Tibial nerve (tissue), 4 donors: ENCODE measurements around the gene HSD17B1. TPM values are rescaled to one million over a fixed set of nuclear protein-coding genes. Genes with fewer than 3 reads are reported as not detected.
A peak's percentile ranks its signal among the peaks of the same experiment; 100 is the strongest.

Experiments used
- DNase-seq, 2 donors: peaks; one replicate each; pipeline ENCODE4 v3.0.0-alpha.2; 2019; ENCODE audit warnings: low spot score in 2 of 2
- H3K27ac ChIP-seq, 4 donors: fragments of 200-600 bp; sonication (generic) in 3 of 4; one replicate each; pipeline ENCODE4 v1.5.1; 2017 to 2019; ENCODE audit warnings: mild to moderate bottlenecking in 1 of 4
- H3K27me3 ChIP-seq, 2 donors: fragments of 200-600 bp; sonication (generic) in 1 of 2; one replicate each; pipeline versions ENCODE4 v1.5.1 to v1.6.0; 2017 to 2019
- H3K36me3 ChIP-seq, 3 donors: fragments of 200-600 bp; sonication (generic); one replicate each; pipeline ENCODE4 v1.5.1; 2018 to 2019
- H3K4me1 ChIP-seq, 4 donors: fragments of 200-600 bp; sonication (generic) in 3 of 4; one replicate each; pipeline ENCODE4 v1.5.1; 2017 to 2019
- H3K4me3 ChIP-seq, 4 donors: fragments of 200-600 bp; sonication (generic) in 3 of 4; one replicate each; pipeline ENCODE4 v1.5.1; 2017 to 2019; ENCODE audit warnings: mild to moderate bottlenecking in 1 of 4, moderate library complexity in 1 of 4
- H3K9me3 ChIP-seq, 4 donors: fragments of 200-600 bp; sonication (generic) in 3 of 4; one replicate each; pipeline ENCODE4 v1.5.1; 2017 to 2019
- EP300 ChIP-seq, 2 donors: sonication (generic); formaldehyde crosslinking; IDR thresholded peaks; one replicate each; pipeline ENCODE4 v1.6.1; 2017; ENCODE audit warnings: antibody characterized with exemption in 2 of 2, mild to moderate bottlenecking in 1 of 2
- POLR2A ChIP-seq, 2 donors: fragments of 450-650 bp; IDR thresholded peaks; one replicate each; pipeline ENCODE4 v1.6.1; 2017; ENCODE audit warnings: antibody characterized with exemption in 2 of 2, mild to moderate bottlenecking in 2 of 2, moderate library complexity in 2 of 2
- WGBS, 2 donors: methylation state at CpG; one replicate each; pipeline ENCODE4 v1.1.5; 2018; 5-methylcytosine and 5-hydroxymethylcytosine counted together
- total RNA-seq, 4 donors: library from RNA; depleted of rRNA; stranded (reverse); fragments of >200 nt; gene quantifications; one replicate each; pipeline ENCODE4 v1.1.0, GENCODE V29; 2016
- TF ChIP-seq, protein P1 (sequence below), 5 experiments: fragments of 200-600 bp in 3 of 5; fragments of 450-650 bp in 2 of 5; sonication (generic) in 3 of 5; IDR thresholded peaks; one replicate each; pipeline ENCODE4 v1.5.1; 2016 to 2019; ENCODE audit warnings: antibody characterized with exemption in 5 of 5, mild to moderate bottlenecking in 3 of 5, moderate library complexity in 2 of 5

HSD17B1 gene
- total RNA-seq, 4 donors from 2014 or later: 0.78 to 4.4 (median 3.7) TPM

DNA sequence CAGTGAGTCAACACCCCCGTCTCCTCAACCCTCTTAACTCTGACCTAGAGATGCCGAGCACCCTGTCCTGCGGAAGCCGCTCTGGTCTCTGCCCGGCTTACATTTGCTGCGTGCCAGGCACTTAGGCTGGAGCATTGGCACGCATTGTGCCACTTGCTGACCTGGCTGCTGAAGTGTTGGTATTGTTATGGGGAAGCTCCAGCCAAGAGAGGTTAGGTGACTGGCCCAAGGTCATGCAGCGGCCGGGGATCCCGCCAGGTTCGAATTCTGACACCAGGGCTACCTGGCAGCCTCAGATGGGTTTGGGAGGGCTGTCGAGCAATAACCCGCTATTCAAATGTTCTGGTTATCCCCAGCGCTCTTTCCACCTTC is 5.0 kb upstream of the HSD17B1 start:
- Histone ChIP-seq H3K4me3 (no peak overlapping the region), H3K9me3 (no peaks in the 10 kb centered on the region), H3K27me3 (no peaks in the 10 kb centered on the region), H3K36me3 (peaks cover 0 to 41% (median under 1%) of the 10 kb centered on the region in 3 donors), H3K4me1 (peaks cover 0 to 18% (median 4%) of the 10 kb centered on the region in 4 donors), H3K27ac (no peak overlapping the region)
- WGBS, 2 donors: 85 to 88% methylated on average over 14 of the region's 14 CpGs
- no peak for DNase-seq
- TF ChIP-seq, protein P1, sequence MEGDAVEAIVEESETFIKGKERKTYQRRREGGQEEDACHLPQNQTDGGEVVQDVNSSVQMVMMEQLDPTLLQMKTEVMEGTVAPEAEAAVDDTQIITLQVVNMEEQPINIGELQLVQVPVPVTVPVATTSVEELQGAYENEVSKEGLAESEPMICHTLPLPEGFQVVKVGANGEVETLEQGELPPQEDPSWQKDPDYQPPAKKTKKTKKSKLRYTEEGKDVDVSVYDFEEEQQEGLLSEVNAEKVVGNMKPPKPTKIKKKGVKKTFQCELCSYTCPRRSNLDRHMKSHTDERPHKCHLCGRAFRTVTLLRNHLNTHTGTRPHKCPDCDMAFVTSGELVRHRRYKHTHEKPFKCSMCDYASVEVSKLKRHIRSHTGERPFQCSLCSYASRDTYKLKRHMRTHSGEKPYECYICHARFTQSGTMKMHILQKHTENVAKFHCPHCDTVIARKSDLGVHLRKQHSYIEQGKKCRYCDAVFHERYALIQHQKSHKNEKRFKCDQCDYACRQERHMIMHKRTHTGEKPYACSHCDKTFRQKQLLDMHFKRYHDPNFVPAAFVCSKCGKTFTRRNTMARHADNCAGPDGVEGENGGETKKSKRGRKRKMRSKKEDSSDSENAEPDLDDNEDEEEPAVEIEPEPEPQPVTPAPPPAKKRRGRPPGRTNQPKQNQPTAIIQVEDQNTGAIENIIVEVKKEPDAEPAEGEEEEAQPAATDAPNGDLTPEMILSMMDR (IDR thresholded peaks at IDR 0.05): no peak
- no peak for TF ChIP-seq POLR2A (IDR thresholded peaks at IDR 0.05)
- no peak for TF ChIP-seq EP300 (IDR thresholded peaks at IDR 0.05)

DNA sequence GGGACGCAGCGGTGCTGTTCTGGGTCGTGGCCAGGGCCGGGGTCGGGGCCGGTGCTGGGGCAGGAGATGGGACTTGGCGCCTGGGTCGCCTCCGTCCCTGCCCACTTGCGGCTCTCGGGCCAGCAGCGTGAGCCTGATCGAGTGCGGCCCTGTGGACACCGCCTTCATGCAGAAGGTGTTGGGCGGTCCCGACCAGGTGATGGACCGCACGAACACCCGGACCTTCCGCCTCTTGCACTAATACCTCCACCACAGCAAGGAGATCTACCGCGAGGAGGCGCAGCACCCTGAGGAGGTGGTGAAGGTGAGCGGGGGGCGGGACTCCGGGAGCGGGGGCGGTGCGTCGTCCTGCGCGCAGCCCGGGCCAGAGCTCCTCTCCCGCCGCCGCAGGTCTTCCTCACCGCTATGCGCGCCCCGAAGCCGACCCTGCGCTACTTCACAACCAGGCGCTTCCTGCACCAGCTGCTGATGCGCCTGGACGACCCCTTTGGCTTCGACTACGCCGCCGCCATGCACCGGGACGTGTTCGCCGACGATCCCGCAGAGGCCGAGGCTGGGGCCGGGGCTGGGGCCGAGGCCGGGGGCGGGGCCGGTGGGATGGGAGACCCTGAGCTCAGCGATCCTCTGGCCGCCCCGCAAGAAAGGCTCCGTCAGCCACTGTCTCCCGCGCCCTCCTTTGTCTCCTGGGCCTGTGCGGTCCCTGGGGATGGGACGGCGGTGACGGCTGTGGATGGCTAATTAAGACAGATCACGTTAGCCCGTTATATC is 4.5 kb upstream of the HSD17B1 start:
- 32 to 34% methylated on average over 45 to 46 of the region's 74 CpGs for WGBS, 2 donors
- DNase-seq: no peak
- no peak for TF ChIP-seq POLR2A (IDR thresholded peaks at IDR 0.05)
- TF ChIP-seq EP300 (IDR thresholded peaks at IDR 0.05): no peak
- TF ChIP-seq, protein P1 (IDR thresholded peaks at IDR 0.05): peak in 2 of 5 experiments; percentile 9 to 22
- Histone ChIP-seq H3K4me3 (peak overlapping the region in 2 of 4 donors; percentile 33 to 40), H3K4me1 (peaks cover 0 to 22% (median 5%) of the 10 kb centered on the region in 4 donors), H3K27ac (no peak overlapping the region), H3K27me3 (no peaks in the 10 kb centered on the region), H3K36me3 (peaks cover 0 to 41% (median 0%) of the 10 kb centered on the region in 3 donors), H3K9me3 (no peaks in the 10 kb centered on the region)

DNA sequence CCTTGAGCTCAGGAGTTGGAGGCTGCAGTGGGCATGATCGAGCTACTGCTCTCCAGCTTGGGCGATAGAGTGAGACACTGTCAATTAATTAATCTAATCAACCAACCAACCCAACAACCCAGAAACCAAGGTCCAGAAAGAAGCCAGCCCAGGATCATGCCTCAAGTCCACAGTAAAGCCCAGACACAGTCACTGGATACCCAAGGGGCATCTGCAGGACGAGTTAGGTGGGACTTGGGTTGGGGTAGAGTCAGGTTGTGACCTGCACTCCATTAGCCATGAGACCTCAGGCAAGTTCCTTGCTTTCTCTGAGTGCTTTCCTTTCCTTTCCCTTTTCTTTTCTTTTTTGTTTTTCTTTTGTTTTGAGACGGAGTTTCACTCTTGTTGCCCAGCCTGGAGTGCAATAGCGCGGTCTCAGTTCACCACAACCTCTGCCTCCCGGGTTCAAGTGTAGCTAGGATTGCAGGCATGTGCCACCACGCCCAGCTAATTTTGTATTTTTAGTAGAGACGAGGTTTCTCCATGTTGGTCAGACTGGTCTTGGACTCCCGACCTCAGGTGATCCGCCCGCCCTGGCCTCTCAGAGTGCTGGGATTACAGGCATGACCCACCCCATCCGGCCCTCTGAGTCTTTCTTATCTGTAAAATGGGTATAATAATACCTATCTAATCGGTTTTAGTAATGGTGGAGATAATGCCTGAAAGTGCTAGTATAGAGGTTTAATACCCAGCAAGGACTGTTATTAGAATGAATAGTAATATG is 3.5 kb upstream of the HSD17B1 start:
- no peaks in the 10 kb centered on the region for H3K9me3 ChIP-seq
- H3K4me3 ChIP-seq: no peak overlapping the region
- TF ChIP-seq POLR2A (IDR thresholded peaks at IDR 0.05): no peak
- TF ChIP-seq EP300 (IDR thresholded peaks at IDR 0.05): no peak
- TF ChIP-seq, protein P1 (IDR thresholded peaks at IDR 0.05): no peak
- H3K27ac ChIP-seq: no peak overlapping the region
- 82 to 84% methylated on average over 14 of the region's 14 CpGs for WGBS, 2 donors
- no peaks in the 10 kb centered on the region for H3K27me3 ChIP-seq
- peaks cover 0 to 34% (median 0%) of the 10 kb centered on the region in 3 donors for H3K36me3 ChIP-seq
- H3K4me1 ChIP-seq: peaks cover 0 to 32% (median 13%) of the 10 kb centered on the region in 4 donors
- no peak for DNase-seq

DNA sequence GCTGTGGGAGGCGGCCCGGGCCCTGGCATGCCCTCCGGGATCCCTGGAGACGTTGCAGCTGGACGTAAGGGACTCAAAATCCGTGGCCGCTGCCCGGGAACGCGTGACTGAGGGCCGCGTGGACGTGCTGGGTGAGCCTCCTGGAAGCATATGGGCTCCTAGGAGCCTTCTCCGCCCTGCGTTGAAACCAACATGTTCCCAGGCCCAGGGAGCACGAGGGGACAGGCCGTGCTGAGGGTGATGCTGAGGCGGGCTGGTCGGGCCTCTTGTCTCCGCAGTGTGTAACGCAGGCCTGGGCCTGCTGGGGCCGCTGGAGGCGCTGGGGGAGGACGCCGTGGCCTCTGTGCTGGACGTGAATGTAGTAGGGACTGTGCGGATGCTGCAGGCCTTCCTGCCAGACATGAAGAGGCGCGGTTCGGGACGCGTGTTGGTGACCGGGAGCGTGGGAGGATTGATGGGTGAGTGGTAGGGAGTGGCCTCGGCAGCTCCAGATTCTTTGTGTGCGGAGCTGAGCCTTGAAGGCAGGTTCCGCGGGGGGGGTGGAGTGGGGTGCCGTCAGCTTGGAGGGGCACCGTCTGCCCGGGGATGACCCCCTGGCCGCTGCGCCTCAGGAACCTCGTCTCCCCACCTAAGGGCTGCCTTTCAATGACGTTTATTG is 567 bp downstream of the HSD17B1 start:
- Histone ChIP-seq H3K27me3 (no peaks in the 10 kb centered on the region), H3K36me3 (peaks cover 0 to 18% (median 0%) of the 10 kb centered on the region in 3 donors), H3K9me3 (no peaks in the 10 kb centered on the region), H3K4me3 (peak overlapping the region in 2 of 4 donors; percentile 74 to 88), H3K4me1 (peaks cover 0 to 40% (median 15%) of the 10 kb centered on the region in 4 donors), H3K27ac (peak overlapping the region in 2 of 4 donors; percentile 82 to 92)
- no peak for DNase-seq
- 72 to 78% methylated on average over 26 to 44 of the region's 45 CpGs for WGBS, 2 donors
- TF ChIP-seq POLR2A (IDR thresholded peaks at IDR 0.05) (no peak), EP300 (IDR thresholded peaks at IDR 0.05) (no peak)
- TF ChIP-seq, protein P1 (IDR thresholded peaks at IDR 0.05): no peak
